GM19455 (cell line): Measurements from ENCODE around the gene SLC15A3.

Source experiments
- ATAC-seq: cut with Tn5 transposase; IDR thresholded peaks from one replicate; pipeline ENCODE4 v1.9.1; 2021; ENCODE audit not compliant: unreplicated experiment

Gene SLC15A3

GRCh38 chr11:60951904-60952741 is at the start of gene SLC15A3:
TSS of gene SLC15A3 (minus strand) at chr11:60952176. CDS start at chr11:60951551, 625 bp downstream.
- peak; percentile 75 for ATAC-seq

DNA sequence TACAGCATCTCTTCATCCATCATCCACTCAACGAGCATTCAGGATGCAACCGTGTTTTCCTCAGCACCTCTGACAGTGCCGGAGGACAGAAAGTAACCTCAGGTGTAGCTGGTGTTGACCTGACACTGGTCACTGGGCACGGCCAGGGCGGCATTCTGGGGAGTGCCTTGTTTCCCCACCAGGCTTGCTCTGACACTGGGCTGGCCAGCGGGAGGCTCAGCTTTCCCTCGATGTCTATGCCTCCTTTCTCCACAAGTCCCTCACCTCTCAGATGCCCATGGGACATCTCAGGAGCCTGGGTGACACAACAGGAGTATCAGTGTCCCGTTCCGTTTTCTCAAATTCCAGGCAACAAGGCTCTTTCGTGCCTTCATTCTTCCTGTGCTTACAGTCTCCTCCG is 48.5 kb upstream of the SLC15A3 start:
- ATAC-seq = no peak

DNA sequence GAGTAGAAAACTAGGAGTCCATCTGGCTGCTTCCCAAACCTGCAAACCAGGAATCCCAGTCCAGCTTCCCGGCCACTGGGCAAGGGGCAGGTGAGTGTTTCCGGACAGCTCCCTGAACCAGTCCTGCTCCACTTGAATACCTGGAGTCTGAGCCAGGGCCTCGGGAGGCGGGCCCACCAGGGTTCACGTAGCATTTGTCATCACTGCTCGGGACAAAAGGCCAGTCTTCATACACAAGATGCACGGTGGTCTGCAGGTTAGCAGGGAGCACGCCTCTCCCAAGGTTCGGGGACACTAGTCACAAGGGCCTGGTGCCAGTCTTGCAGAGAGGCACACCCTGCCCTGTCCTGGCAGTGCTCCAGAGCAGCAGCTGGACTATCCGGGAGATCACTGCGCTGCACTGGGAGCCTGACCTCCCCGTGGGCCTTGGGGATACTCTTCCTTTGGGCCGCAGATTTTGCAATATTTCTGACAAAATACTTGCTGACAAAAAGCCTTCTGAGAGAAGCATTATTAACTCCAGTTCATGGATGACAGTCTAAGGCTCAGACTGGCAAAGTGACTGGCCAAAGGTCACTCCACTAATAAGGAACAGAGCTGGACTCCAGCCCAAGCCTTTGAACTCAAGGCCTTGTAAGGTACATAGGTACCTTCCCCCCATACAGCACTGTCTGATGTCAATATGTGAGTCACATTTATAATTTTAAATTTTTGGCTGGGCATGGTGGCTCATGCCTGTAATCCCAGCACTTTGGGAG is 44.6 kb upstream of the SLC15A3 start:
- ATAC-seq = no peak

DNA sequence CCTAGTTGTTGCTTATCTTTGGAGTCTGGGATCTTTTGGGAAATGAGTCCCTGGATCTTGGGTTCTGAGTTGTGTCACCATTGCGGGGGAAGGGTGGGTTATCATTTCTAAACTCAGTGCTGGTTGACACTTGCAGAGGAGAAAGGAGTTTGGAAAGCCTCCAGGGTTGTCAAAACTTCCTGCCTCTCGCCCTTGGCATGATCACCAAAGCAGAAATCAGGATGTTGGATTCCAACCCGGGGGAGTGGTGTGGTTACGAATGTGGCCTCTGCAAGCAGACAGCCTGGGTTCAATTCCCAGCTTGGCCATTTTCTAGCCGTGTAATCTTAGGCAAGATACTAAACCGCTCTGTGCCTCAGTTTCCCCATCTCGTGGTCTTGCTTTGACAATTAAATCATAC is 43.8 kb upstream of the SLC15A3 start:
- no peak for ATAC-seq

DNA sequence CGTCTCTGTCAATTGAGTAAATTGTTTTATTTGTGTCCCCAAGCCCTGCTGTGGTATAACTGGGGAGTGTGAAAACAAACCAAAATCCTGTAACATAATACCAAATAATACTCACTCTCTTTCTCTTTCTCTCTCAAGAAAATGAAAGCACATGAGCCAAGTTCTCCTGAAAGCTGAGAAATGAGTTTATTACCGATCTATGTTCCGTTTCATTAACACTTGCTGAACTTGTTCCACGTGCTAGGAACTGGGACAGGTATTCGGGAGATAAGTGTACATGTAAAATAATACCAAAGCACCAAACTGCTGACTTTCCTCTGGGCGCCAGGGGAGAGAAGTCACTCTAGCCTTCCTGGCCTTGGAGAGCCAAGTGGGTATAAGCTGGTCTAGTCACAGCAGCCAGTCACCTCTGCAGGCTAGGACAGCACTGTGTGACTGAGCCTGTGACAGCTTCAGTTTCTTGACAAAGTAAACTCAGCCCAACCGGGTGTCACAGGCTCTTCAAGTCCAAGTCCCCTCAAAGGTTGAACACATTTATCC is 42.6 kb upstream of the SLC15A3 start:
- no peak for ATAC-seq

DNA sequence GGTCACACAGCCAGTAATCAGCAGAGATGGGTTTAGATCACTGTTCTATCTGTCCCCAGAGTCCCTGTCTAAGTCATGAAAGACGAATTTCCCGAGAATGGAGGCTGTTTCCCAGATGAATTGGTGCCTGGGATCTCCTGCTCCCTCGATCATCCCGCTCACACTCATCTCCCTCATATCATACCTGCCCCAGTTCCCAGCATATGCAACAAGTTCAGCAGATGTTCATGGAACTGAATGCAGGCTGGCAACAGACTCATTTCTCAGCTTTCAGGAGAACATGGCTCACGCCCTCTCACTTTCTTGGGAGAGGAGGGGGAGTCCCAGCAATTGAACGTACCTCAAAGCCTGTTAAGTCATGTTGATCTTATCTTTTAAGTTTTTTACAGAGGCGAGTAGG is 41.6 kb upstream of the SLC15A3 start:
- ATAC-seq = no peak

- no peak for ATAC-seq
These were observed 41.0 kb upstream of the SLC15A3 start for GRCh38 chr11:60992842-60993409.

- no peak for ATAC-seq
These were observed 39.5 kb upstream of the SLC15A3 start for GRCh38 chr11:60991457-60991856.

DNA sequence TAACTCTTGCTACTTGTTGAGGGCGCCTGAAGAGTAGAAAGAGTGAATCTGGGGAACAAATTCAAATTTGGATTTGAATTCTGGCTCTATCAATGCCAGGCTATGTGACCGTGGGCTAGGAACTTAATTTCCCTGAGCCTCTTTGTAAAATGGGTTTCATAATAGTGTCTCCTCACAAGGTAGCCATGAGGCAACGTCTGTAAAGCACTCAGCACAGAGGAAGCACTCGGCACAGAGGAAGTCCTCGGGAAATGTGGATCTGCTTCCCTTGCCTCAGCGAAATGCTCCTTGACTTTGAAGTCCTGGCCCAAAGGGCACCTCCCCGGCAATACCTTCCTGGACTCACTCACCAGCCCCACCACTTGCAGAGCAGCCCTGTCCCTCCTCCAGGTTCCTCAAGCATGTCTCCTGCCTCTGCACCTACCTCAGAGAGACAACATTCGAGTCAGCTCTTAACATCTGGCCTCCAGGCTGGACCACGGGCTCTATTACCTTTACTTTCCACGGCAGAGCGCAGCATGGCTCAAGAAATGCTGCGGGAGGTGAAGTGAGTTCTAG is 37.2 kb upstream of the SLC15A3 start:
- no peak for ATAC-seq

DNA sequence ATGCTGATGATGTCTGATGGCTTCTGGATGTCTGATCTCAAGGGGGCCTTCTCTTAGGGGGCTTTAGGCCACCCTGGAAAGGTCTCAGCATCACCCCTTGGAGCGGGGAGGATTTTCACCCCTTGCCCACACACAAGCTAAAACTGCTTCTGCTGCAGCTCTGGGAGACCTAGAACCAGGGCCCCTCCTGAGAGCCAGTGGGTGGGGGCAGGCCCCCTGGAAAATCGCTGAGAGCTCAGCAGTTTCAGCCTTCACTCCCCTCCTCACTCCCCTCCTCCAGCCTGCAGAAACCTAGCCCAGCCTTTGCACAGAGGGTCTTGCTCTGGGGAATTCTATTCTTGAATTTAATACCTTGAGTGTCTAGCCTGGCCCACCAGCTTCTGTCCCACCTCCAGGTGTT is 36.7 kb upstream of the SLC15A3 start:
- ATAC-seq = no peak

- no peak for ATAC-seq
These were observed 35.8 kb upstream of the SLC15A3 start for GRCh38 chr11:60987577-60988277.

GRCh38 chr11:60985991-60986915 is 34.3 kb upstream of the SLC15A3 start:
- no peak for ATAC-seq

- ATAC-seq = no peak
These were observed 33.5 kb upstream of the SLC15A3 start for GRCh38 chr11:60985501-60985900.

DNA sequence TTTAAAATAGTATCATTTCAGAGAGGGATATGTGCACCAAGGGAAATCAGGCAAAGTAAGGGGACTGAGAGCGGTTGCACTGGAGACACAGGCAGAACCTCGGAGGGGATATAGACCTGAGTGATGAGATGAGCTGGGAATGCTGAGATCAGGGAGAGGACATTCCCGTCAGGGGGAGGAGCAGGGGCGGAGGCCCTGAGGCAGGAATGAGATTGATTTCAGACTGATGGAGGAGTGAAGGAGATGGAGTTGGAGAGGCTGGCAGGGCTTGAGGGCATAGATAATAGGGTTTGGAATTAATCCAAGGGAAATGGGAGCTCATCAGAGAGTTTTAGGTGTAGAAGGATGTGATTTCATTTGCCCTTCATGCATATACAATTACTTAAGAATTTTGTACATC is 32.7 kb upstream of the SLC15A3 start:
- no peak for ATAC-seq

DNA sequence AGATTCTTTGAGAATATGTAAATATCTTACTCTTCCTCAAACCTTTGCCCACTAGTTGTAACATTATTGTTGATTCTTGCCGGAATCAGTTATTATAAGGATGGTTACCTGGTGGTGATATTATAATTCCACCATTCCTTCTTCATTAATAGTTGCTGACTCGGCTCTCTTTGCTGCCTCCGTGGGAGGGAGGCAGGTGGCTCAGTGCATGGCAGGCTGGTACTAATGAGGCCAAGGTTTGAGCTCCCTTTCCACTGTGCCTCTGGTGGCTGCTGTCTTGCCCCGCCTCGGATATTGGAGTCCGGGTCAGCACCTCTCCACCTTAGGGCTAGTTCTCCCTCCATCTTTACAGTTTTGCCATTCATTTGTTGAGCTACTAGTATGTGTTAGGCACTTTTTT is 32.2 kb upstream of the SLC15A3 start:
- no peak for ATAC-seq

DNA sequence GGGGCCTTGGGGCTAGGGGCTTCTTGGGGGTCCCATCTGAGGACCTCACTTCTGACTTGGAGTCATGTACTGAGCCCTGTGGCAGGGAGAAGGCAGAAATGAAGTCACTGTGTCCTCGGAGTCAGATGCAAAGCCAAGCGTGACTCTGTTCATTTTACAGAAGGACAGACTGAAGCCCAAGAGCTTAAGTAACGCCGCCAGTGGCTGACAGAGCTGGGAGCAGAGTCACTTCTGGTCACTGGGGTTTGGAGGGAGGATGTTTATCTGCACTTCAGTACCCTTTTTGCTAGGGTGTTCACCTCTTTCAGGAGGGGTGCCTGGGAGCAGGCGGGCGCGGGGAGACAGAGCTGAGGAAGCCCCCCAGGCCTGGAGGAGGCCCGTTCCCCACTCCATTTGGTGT is 30.2 kb upstream of the SLC15A3 start:
- no peak for ATAC-seq

GRCh38 chr11:60981515-60981914 is 29.5 kb upstream of the SLC15A3 start:
- no peak for ATAC-seq

- no peak for ATAC-seq
These were observed 26.8 kb upstream of the SLC15A3 start for GRCh38 chr11:60978546-60979380.

DNA sequence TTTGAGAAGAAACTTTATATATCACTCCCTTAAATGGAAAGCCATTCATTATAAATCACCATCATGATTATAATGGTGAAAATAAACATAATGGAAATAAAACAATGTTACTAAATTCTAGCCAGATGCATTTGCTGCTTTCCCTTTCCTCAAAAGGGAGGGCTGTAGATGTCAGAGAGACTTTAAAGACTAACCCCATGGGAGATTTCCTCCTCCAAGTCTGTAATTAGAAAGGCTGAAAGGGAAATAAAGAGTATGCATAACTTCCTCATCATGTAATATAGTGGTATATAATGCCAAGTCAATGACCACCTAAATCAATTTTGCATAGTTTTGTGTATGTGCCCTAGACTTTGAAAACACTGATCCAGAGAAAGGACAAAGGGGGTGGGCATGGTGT is 25.9 kb upstream of the SLC15A3 start:
- no peak for ATAC-seq
